GM23338 (cell line): ENCODE results near the gene PTPN5. TPM values are rescaled to one million over a fixed set of nuclear protein-coding genes. Genes with fewer than 3 reads are reported as not detected.

ENCODE experiments used
- ATAC-seq: fragments of 200-7000 bp; cut with Tn5 transposase; 3 replicates; pipeline ENCODE4 v1.9.1; 2020
- DNase-seq: peaks from one replicate; pipeline ENCODE4 v3.0.0-alpha.2; 2015; ENCODE audit warnings: low spot score
- H2AFZ ChIP-seq: fragments of 200-600 bp; sonication (generic); 2 replicates; pipeline ENCODE4 v1.8.0; 2016; ENCODE audit warnings: antibody characterized with exemption, mild to moderate bottlenecking, moderate library complexity
- H3F3A ChIP-seq: fragments of 200-600 bp; sonication (generic); replicated peaks from 2 replicates; pipeline ENCODE4 v1.8.0; 2017; ENCODE audit warnings: antibody characterized with exemption, mixed run types, low read depth
- H3K27ac ChIP-seq: fragments of 200-600 bp; sonication (generic); 2 replicates; pipeline ENCODE4 v1.6.1; 2016; ENCODE audit warnings: low read depth
- H3K27me3 ChIP-seq: fragments of 200-600 bp; sonication (generic); 2 replicates; pipeline ENCODE4 v1.8.0; 2016; ENCODE audit warnings: mild to moderate bottlenecking, mixed run types, moderate library complexity; ENCODE audit not compliant: insufficient read depth
- H3K36me3 ChIP-seq: fragments of 200-600 bp; sonication (generic); 2 replicates; pipeline ENCODE4 v1.8.0; 2016; ENCODE audit warnings: mild to moderate bottlenecking; ENCODE audit not compliant: insufficient read depth
- H3K4me1 ChIP-seq: fragments of 200-600 bp; sonication (generic); 2 replicates; pipeline ENCODE4 v1.8.0; 2016; ENCODE audit warnings: mild to moderate bottlenecking, moderate library complexity; ENCODE audit not compliant: insufficient read depth
- H3K4me2 ChIP-seq: fragments of 200-600 bp; sonication (generic); 2 replicates; pipeline ENCODE4 v1.7.1; 2017; ENCODE audit warnings: mixed run types
- H3K4me3 ChIP-seq: fragments of 200-600 bp; sonication (generic); 2 replicates; pipeline ENCODE4 v1.6.1; 2016; ENCODE audit warnings: mixed run types
- H3K79me2 ChIP-seq: fragments of 200-600 bp; sonication (generic); replicated peaks from 2 replicates; pipeline ENCODE4 v1.8.0; 2017; ENCODE audit warnings: mild to moderate bottlenecking; ENCODE audit not compliant: insufficient read depth
- H3K9me2 ChIP-seq: fragments of 200-600 bp; sonication (generic); 2 replicates; pipeline ENCODE4 v1.8.0; 2017; ENCODE audit not compliant: insufficient read depth
- H4K20me1 ChIP-seq: fragments of 200-600 bp; sonication (generic); replicated peaks from 2 replicates; pipeline ENCODE4 v1.8.0; 2017; ENCODE audit warnings: mild to moderate bottlenecking; ENCODE audit not compliant: insufficient read depth
- H3K27ac Mint-ChIP-seq: 2 replicates; pipeline ENCODE4 v1.8.0; 2020; ENCODE audit warnings: inconsistent platforms, mild to moderate bottlenecking, moderate library complexity, mixed read lengths
- H3K27me3 Mint-ChIP-seq: 3 replicates; pipeline ENCODE4 v1.8.0; 2022; ENCODE audit warnings: low read depth, mild to moderate bottlenecking, moderate library complexity, mixed read lengths, inconsistent platforms; ENCODE audit not compliant: insufficient read depth, poor library complexity
- H3K36me3 Mint-ChIP-seq: 3 replicates; pipeline ENCODE4 v1.8.0; 2021; ENCODE audit warnings: low read depth, mild to moderate bottlenecking, inconsistent platforms, moderate library complexity, mixed read lengths
- H3K4me1 Mint-ChIP-seq: 3 replicates; pipeline ENCODE4 v1.8.0; 2020; ENCODE audit warnings: mild to moderate bottlenecking, inconsistent platforms, mixed read lengths
- H3K4me3 Mint-ChIP-seq: 3 replicates; pipeline ENCODE4 v1.8.0; 2021; ENCODE audit warnings: moderate library complexity, mild to moderate bottlenecking, inconsistent platforms, mixed read lengths
- H3K9me3 Mint-ChIP-seq: 3 replicates; pipeline ENCODE4 v1.8.0; 2020; ENCODE audit warnings: moderate library complexity, mild to moderate bottlenecking, inconsistent platforms, mixed read lengths
- CREB1 ChIP-seq: fragments of 250-450 bp; sonication (Bioruptor Pico); IDR thresholded peaks from 2 replicates; pipeline ENCODE4 v1.5.0; 2020; ENCODE audit warnings: low read depth, mild to moderate bottlenecking, moderate library complexity
- ETS1 ChIP-seq: IDR thresholded peaks from 2 replicates; pipeline ENCODE4 v1.6.1; 2016; ENCODE audit warnings: antibody characterized with exemption
- EZH2 ChIP-seq: fragments of 200-600 bp; sonication (generic); IDR thresholded peaks from one replicate; pipeline ENCODE4 v1.8.0; 2017; ENCODE audit warnings: antibody characterized with exemption, mild to moderate bottlenecking, low read depth; ENCODE audit not compliant: unreplicated experiment
- EZH2phosphoT487 ChIP-seq: fragments of 200-600 bp; sonication (generic); IDR thresholded peaks from one replicate; pipeline ENCODE4 v1.8.1; 2018; ENCODE audit warnings: antibody characterized with exemption; ENCODE audit not compliant: unreplicated experiment
- JUNB ChIP-seq: IDR thresholded peaks from one replicate; pipeline ENCODE4 v1.6.1; 2016; ENCODE audit warnings: antibody characterized with exemption; ENCODE audit not compliant: unreplicated experiment
- NANOG ChIP-seq: IDR thresholded peaks from 2 replicates; pipeline ENCODE4 v1.6.1; 2016; ENCODE audit warnings: antibody characterized with exemption, borderline replicate concordance
- ZNF114 ChIP-seq: fragments of 250-450 bp; sonication (Bioruptor Pico); IDR thresholded peaks from 2 replicates; pipeline ENCODE4 v1.5.0; 2020; ENCODE audit warnings: mild to moderate bottlenecking, moderate library complexity
- ZNF462 ChIP-seq: fragments of 250-450 bp; sonication (Bioruptor Pico); IDR thresholded peaks from 2 replicates; pipeline ENCODE4 v1.5.0; 2020; ENCODE audit warnings: mild to moderate bottlenecking, moderate library complexity
- polyA plus RNA-seq: library from polyadenylated mRNA; unstranded; fragments of >200 nt; fragmentation: Nextera tagmentation; extraction: Ambion mirVana; gene quantifications from 2 replicates; pipeline ENCODE4 v1.2.1, GENCODE V29; 2016
- total RNA-seq: library from RNA; depleted of rRNA; stranded (reverse); fragments of >200 nt; shearing (Covaris generic); gene quantifications from 2 replicates; pipeline ENCODE4 v1.2.3, GENCODE V29; 2014
- TF ChIP-seq, protein P1 (sequence below): IDR thresholded peaks from one replicate; pipeline ENCODE4 v1.6.1; 2018; ENCODE audit warnings: antibody characterized with exemption; ENCODE audit not compliant: unreplicated experiment

PTPN5 gene
- total and polyA plus RNA-seq, 2 experiments from 2014 or later, result 3.7 to 5.7 TPM

DNA sequence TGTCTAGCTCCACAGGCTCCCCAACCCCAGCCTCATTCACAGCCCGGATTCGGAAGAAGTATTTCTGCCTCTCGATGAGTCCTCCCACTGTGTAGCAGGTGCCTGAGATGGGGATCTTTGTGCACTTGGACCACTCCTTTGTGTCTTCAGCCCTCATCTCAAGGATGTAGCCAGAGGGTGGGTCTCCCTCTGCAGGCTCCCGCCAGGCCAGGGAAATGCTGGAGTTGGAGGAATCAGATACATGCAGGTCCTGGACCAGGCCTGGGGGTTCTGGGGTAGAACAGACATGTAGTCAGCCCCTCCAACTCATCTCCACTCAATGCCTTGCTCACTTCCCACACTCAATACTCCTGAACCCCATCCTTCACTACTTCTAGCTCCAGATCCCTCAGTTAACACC lies 82.2 kb downstream of the PTPN5 start:
- TF ChIP-seq JUNB, result no peak
- TF ChIP-seq NANOG, result no peak
- TF ChIP-seq CREB1, result no peak
- no peak for TF ChIP-seq ZNF114 (CRISPR knock-in tag)
- TF ChIP-seq ZNF462 (CRISPR knock-in tag), result no peak
- TF ChIP-seq EZH2phosphoT487, result no peak
- no peak for TF ChIP-seq ETS1
- TF ChIP-seq, protein P1, sequence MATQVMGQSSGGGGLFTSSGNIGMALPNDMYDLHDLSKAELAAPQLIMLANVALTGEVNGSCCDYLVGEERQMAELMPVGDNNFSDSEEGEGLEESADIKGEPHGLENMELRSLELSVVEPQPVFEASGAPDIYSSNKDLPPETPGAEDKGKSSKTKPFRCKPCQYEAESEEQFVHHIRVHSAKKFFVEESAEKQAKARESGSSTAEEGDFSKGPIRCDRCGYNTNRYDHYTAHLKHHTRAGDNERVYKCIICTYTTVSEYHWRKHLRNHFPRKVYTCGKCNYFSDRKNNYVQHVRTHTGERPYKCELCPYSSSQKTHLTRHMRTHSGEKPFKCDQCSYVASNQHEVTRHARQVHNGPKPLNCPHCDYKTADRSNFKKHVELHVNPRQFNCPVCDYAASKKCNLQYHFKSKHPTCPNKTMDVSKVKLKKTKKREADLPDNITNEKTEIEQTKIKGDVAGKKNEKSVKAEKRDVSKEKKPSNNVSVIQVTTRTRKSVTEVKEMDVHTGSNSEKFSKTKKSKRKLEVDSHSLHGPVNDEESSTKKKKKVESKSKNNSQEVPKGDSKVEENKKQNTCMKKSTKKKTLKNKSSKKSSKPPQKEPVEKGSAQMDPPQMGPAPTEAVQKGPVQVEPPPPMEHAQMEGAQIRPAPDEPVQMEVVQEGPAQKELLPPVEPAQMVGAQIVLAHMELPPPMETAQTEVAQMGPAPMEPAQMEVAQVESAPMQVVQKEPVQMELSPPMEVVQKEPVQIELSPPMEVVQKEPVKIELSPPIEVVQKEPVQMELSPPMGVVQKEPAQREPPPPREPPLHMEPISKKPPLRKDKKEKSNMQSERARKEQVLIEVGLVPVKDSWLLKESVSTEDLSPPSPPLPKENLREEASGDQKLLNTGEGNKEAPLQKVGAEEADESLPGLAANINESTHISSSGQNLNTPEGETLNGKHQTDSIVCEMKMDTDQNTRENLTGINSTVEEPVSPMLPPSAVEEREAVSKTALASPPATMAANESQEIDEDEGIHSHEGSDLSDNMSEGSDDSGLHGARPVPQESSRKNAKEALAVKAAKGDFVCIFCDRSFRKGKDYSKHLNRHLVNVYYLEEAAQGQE, result no peak
- TF ChIP-seq EZH2, result no peak
- H3K79me2 ChIP-seq, result no peaks in the 10 kb centered on the region
- peaks cover 7% of the 10 kb centered on the region; the same call in 1 of the 3 replicates for H3K4me1 Mint-ChIP-seq
- no peak overlapping the region for H2AFZ ChIP-seq
- peaks cover 8% of the 10 kb centered on the region for H3K27me3 Mint-ChIP-seq
- H3K4me3 Mint-ChIP-seq, result no peak overlapping the region
- H3K4me3 ChIP-seq, result no peak overlapping the region
- no peaks in the 10 kb centered on the region for H3K9me2 ChIP-seq
- no peak overlapping the region for H3K4me2 ChIP-seq
- ATAC-seq (no peak), DNase-seq (no peak)
- H3K27me3 ChIP-seq, result peaks cover 11% of the 10 kb centered on the region
- peaks cover 10% of the 10 kb centered on the region; the same call in 1 of the 2 replicates for H3K4me1 ChIP-seq
- H3K27ac Mint-ChIP-seq, result no peak overlapping the region
- H3F3A ChIP-seq, result no peaks in the 10 kb centered on the region
- no peak overlapping the region for H3K27ac ChIP-seq
- H3K36me3 ChIP-seq, result no peaks in the 10 kb centered on the region
- no peaks in the 10 kb centered on the region for H4K20me1 ChIP-seq
- no peaks in the 10 kb centered on the region for H3K9me3 Mint-ChIP-seq
- H3K36me3 Mint-ChIP-seq, result no peaks in the 10 kb centered on the region
